IMR-90 (cell line): ENCODE results near the gene LRFN2. TPM values are rescaled to one million over a fixed set of nuclear protein-coding genes. Genes with fewer than 3 reads are reported as not detected.

ENCODE experiments used
- ATAC-seq: fragments of 200-7000 bp; cut with Tn5 transposase; 2 replicates; pipeline ENCODE4 v1.9.1; 2020; ENCODE audit warnings: low read depth, mild to moderate bottlenecking, moderate library complexity
- BruUV-seq: library from RNA; stranded (reverse); fragments of 400-500 nt; replicated peaks from 2 replicates; lab custom pipeline; 2021; lab: Mats Ljungman, UMichigan
- CTCF ChIA-PET: fragments of 300-600 bp; formaldehyde crosslinking; extraction: SDS; loops from one replicate; lab custom pipeline; 2021; ENCODE audit warnings: antibody characterized with exemption; lab: Yijun Ruan, JAX
- POLR2A ChIA-PET: fragments of 300-600 bp; sonication (Branson Sonifier 250); formaldehyde crosslinking; loops from one replicate; lab custom pipeline; 2022; ENCODE audit warnings: antibody characterized with exemption; ENCODE audit not compliant: unreplicated experiment; lab: Charles Lee
- DNase-seq: peaks from one replicate; pipeline ENCODE4 v3.0.0; 2013
- H2AFZ ChIP-seq: replicated peaks from 2 replicates; pipeline ENCODE3; 2013; ENCODE audit warnings: low read length, mild to moderate bottlenecking; ENCODE audit not compliant: poor library complexity
- H2AK5ac ChIP-seq: 2 replicates; pipeline ENCODE4 v1.6.1; 2013; ENCODE audit warnings: low read depth, low read length, inconsistent platforms
- H2AK9ac ChIP-seq: replicated peaks from 2 replicates; pipeline ENCODE3; 2013; ENCODE audit warnings: mild to moderate bottlenecking, low read depth, low read length, moderate library complexity; ENCODE audit not compliant: poor library complexity
- H2BK120ac ChIP-seq: 2 replicates; pipeline ENCODE4 v1.6.1; 2013; ENCODE audit warnings: low read depth, low read length, inconsistent platforms
- H2BK15ac ChIP-seq: 3 replicates; pipeline ENCODE4 v1.6.1; 2013; ENCODE audit warnings: low read depth, low read length, inconsistent platforms
- H2BK20ac ChIP-seq: 2 replicates; pipeline ENCODE4 v1.6.1; 2013; ENCODE audit warnings: low read depth, mild to moderate bottlenecking, inconsistent platforms, low read length, moderate library complexity
- H2BK5ac ChIP-seq: 2 replicates; pipeline ENCODE4 v1.6.1; 2013; ENCODE audit warnings: mild to moderate bottlenecking, low read depth, low read length, inconsistent platforms; ENCODE audit not compliant: poor library complexity, severe bottlenecking
- H3K14ac ChIP-seq: replicated peaks from 2 replicates; pipeline ENCODE4 v1.6.1; 2013; ENCODE audit warnings: low read depth, low read length, inconsistent platforms
- H3K18ac ChIP-seq: 2 replicates; pipeline ENCODE4 v1.6.1; 2013; ENCODE audit warnings: low read depth, low read length, control low read depth
- H3K23ac ChIP-seq: 2 replicates; pipeline ENCODE4 v1.6.1; 2013; ENCODE audit warnings: low read depth, low read length, inconsistent platforms
- H3K27ac ChIP-seq: 2 replicates; pipeline ENCODE4 v1.5.1; 2013; ENCODE audit warnings: mild to moderate bottlenecking, control low read depth, low read length; ENCODE audit not compliant: insufficient read depth
- H3K27me3 ChIP-seq: 2 replicates; pipeline ENCODE4 v1.6.1; 2013; ENCODE audit warnings: low read length; ENCODE audit not compliant: control insufficient read depth, insufficient read depth
- H3K36me3 ChIP-seq: 2 replicates; pipeline ENCODE4 v1.6.1; 2013; ENCODE audit warnings: low read length, mixed read lengths; ENCODE audit not compliant: control insufficient read depth, insufficient read depth
- H3K4ac ChIP-seq: 2 replicates; pipeline ENCODE4 v1.6.1; 2013; ENCODE audit warnings: low read depth, low read length, inconsistent platforms
- H3K4me1 ChIP-seq: 2 replicates; pipeline ENCODE4 v1.6.1; 2013; ENCODE audit warnings: low read length, mixed read lengths; ENCODE audit not compliant: control insufficient read depth, insufficient read depth
- H3K4me2 ChIP-seq: 2 replicates; pipeline ENCODE4 v1.6.1; 2013; ENCODE audit warnings: low read depth, mild to moderate bottlenecking, control low read depth, low read length, moderate library complexity
- H3K4me3 ChIP-seq: 2 replicates; pipeline ENCODE4 v1.5.1; 2013; ENCODE audit warnings: low read depth, mild to moderate bottlenecking, control low read depth, low read length, moderate library complexity; ENCODE audit not compliant: insufficient read depth
- H3K56ac ChIP-seq: 2 replicates; pipeline ENCODE4 v1.6.1; 2013; ENCODE audit warnings: low read length, inconsistent platforms; ENCODE audit not compliant: insufficient read depth; ENCODE audit errors: extremely low read depth
- H3K79me1 ChIP-seq, 2 experiments: 2 replicates each; pipeline ENCODE4 v1.6.1; 2013; ENCODE audit warnings: low read length in 2 of 2, inconsistent platforms in 1 of 2, low read depth in 1 of 2
- H3K9ac ChIP-seq: 2 replicates; pipeline ENCODE4 v1.6.1; 2013; ENCODE audit warnings: low read depth, low read length, control low read depth
- H3K9me1 ChIP-seq: 2 replicates; pipeline ENCODE4 v1.6.1; 2013; ENCODE audit warnings: low read length, inconsistent platforms; ENCODE audit not compliant: insufficient read depth
- H3K9me3 ChIP-seq: 2 replicates; pipeline ENCODE4 v1.6.1; 2013; ENCODE audit warnings: low read length; ENCODE audit not compliant: control insufficient read depth, insufficient read depth
- H4K20me1 ChIP-seq: 2 replicates; pipeline ENCODE4 v1.6.1; 2013; ENCODE audit warnings: low read length, inconsistent platforms; ENCODE audit not compliant: insufficient read depth
- H4K5ac ChIP-seq: 2 replicates; pipeline ENCODE4 v1.6.1; 2013; ENCODE audit warnings: mild to moderate bottlenecking, low read depth, low read length, control low read depth
- H4K8ac ChIP-seq, 2 experiments: 2 replicates each; pipeline ENCODE4 v1.6.1; 2013; ENCODE audit warnings: low read depth in 2 of 2, low read length in 2 of 2, control low read depth in 1 of 2, inconsistent platforms in 1 of 2
- H4K91ac ChIP-seq: 2 replicates; pipeline ENCODE4 v1.6.1; 2013; ENCODE audit warnings: low read depth, low read length, inconsistent platforms; ENCODE audit not compliant: insufficient read depth
- CEBPB ChIP-seq: IDR thresholded peaks from 2 replicates; pipeline ENCODE4 v1.6.1; 2012; ENCODE audit warnings: low read depth, low read length, improper control_type of control experiment
- MAFK ChIP-seq: IDR thresholded peaks from 2 replicates; pipeline ENCODE4 v1.6.1; 2012; ENCODE audit warnings: low read depth, low read length, improper control_type of control experiment
- WGBS, 2 experiments: methylation state at CpG; one replicate each; pipeline versions ENCODE4 v1.1.5 to v1.1.7; 2013; ENCODE audit warnings: missing lambda C conversion rate in 2 of 2; ENCODE audit not compliant: insufficient read length in 1 of 2; ENCODE audit errors: extremely low coverage in 2 of 2; 5-methylcytosine and 5-hydroxymethylcytosine counted together
- dilution Hi-C: fragments of 300-500 bp; cut with HindIII; formaldehyde crosslinking; loops from one replicate; pipeline ENCODE4 v1.14.3; 2018; ENCODE audit warnings: low sequenced_read_pairs; ENCODE audit not compliant: unreplicated experiment
- in situ Hi-C: fragments of 300-500 bp; cut with MboI; formaldehyde crosslinking; loops from 3 replicates; pipeline ENCODE4 v1.14.3; 2019; ENCODE audit warnings: low sequenced_read_pairs, inconsistent platforms, mixed read lengths
- intact Hi-C: fragments of 100-400 bp; cut with micrococcal nuclease; formaldehyde crosslinking; loops from 2 replicates; pipeline ENCODE4 v1.10.0; 2022
- polyA plus RNA-seq, 3 experiments: library from polyadenylated mRNA; depleted of rRNA; stranded (reverse); fragments of >200 nt; gene quantifications; 2 replicates each; pipeline ENCODE4 v1.2.3, GENCODE V29; 2012; ENCODE audit warnings: low replicate concordance in 1 of 3
- total RNA-seq: library from RNA; depleted of rRNA; stranded (reverse); fragments of >200 nt; gene quantifications from 2 replicates; pipeline ENCODE4 v1.2.3, GENCODE V29; 2012
- TF ChIP-seq, protein P1 (sequence below): fragments of 150-350 bp; IDR thresholded peaks from 2 replicates; pipeline ENCODE4 v1.6.1; 2017; ENCODE audit warnings: mild to moderate bottlenecking, antibody characterized with exemption, low read length, low read depth

The LRFN2 gene
- total and polyA plus RNA-seq, 2 of the 4 experiments (the other 2 are of a cell fraction): not detected

DNA sequence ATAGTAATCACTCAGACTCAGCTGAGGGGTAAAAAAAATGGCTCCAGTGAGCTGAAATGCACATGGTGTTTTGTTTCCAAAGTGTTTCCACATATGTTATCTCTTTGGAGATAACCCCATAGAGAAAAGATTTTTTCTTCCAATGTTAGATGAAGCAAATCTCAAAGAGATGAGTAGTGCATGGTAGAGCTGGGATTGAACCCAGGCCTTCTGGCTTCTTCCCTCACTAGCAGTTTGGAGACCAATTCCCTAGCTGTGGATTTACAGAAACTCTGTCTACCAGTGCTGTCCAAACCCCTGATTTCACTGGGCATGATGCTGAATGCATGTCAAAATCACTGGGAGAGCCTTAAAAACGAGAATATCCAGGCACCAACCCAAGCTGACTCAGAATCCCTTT, 165.1 kb downstream of the LRFN2 start:
- Histone ChIP-seq H3K18ac (no peak overlapping the region), H4K20me1 (no peaks in the 10 kb centered on the region), H4K8ac (no peak overlapping the region), H3K4me1 (no peaks in the 10 kb centered on the region), H2AK9ac (no peak overlapping the region), H3K4me3 (no peak overlapping the region), H2BK15ac (no peak overlapping the region), H3K27ac (no peak overlapping the region), H3K79me1 (no peaks in the 10 kb centered on the region), H2BK120ac (no peak overlapping the region), H3K36me3 (no peaks in the 10 kb centered on the region), H3K14ac (no peak overlapping the region), H2BK5ac (no peak overlapping the region), H4K5ac (no peak overlapping the region), H3K9ac (no peak overlapping the region), H3K56ac (no peak overlapping the region), H4K91ac (no peak overlapping the region), H3K23ac (no peak overlapping the region), H3K9me1 (no peaks in the 10 kb centered on the region), H2AFZ (no peak overlapping the region), H3K9me3 (no peaks in the 10 kb centered on the region), H2BK20ac (no peak overlapping the region), H3K27me3 (no peaks in the 10 kb centered on the region), H2AK5ac (no peak overlapping the region), H3K4me2 (no peak overlapping the region), H3K4ac (no peak overlapping the region)
- ChIA-PET POLR2A (no interaction called here), CTCF (no interaction called here)
- no peak for TF ChIP-seq CEBPB
- TF ChIP-seq, protein P1, sequence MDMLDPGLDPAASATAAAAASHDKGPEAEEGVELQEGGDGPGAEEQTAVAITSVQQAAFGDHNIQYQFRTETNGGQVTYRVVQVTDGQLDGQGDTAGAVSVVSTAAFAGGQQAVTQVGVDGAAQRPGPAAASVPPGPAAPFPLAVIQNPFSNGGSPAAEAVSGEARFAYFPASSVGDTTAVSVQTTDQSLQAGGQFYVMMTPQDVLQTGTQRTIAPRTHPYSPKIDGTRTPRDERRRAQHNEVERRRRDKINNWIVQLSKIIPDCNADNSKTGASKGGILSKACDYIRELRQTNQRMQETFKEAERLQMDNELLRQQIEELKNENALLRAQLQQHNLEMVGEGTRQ: no peak
- no peak for TF ChIP-seq MAFK
- no CpG with 5 or more reads among the region's 1 CpG for WGBS, 2 experiments
- intact Hi-C loops (no loop called here), dilution Hi-C loops (no loop called here), in situ Hi-C loops (no loop called here)
- no TSS peak for BruUV-seq
- no peak for ATAC-seq
- DNase-seq: no peak
